T-helper 1 cell treated with Interleukin-12 subunit alpha and Interleukin-12 subunit beta and Interleukin-4 antibody, amounts not matched to agents 30 μg/mL and 1 μg/mL, for 36 hours (primary cell): Measurements from ENCODE around the gene TPD52L1.

ENCODE experiments used
- H3K27ac Mint-ChIP-seq: one replicate; pipeline ENCODE4 v1.8.0; 2021; ENCODE audit warnings: mild to moderate bottlenecking, mixed read lengths
- H3K27me3 Mint-ChIP-seq: one replicate; pipeline ENCODE4 v1.8.0; 2021; ENCODE audit warnings: low read depth, mixed read lengths
- H3K36me3 Mint-ChIP-seq: one replicate; pipeline ENCODE4 v1.8.0; 2021; ENCODE audit warnings: low read depth, mixed read lengths
- H3K4me1 Mint-ChIP-seq: one replicate; pipeline ENCODE4 v1.8.0; 2021; ENCODE audit warnings: low read depth, mixed read lengths
- H3K4me3 Mint-ChIP-seq: one replicate; pipeline ENCODE4 v1.8.0; 2021; ENCODE audit warnings: mild to moderate bottlenecking, moderate library complexity, mixed read lengths
- H3K9me3 Mint-ChIP-seq: one replicate; pipeline ENCODE4 v1.8.0; 2021; ENCODE audit warnings: mixed read lengths

TPD52L1 gene

GRCh38 chr6:125306756-125307149 is 153.2 kb downstream of the TPD52L1 start:
- H3K27me3 Mint-ChIP-seq: peaks cover 32% of the 10 kb centered on the region
- H3K36me3 Mint-ChIP-seq: no peaks in the 10 kb centered on the region
- peaks cover 21% of the 10 kb centered on the region for H3K4me1 Mint-ChIP-seq
- no peak overlapping the region for H3K27ac Mint-ChIP-seq
- H3K9me3 Mint-ChIP-seq: no peaks in the 10 kb centered on the region
- no peak overlapping the region for H3K4me3 Mint-ChIP-seq

- Mint-ChIP-seq H3K9me3 (no peaks in the 10 kb centered on the region), H3K27me3 (peaks cover 37% of the 10 kb centered on the region), H3K27ac (no peak overlapping the region), H3K36me3 (no peaks in the 10 kb centered on the region), H3K4me1 (peaks cover 18% of the 10 kb centered on the region), H3K4me3 (no peak overlapping the region)
Measured at GRCh38 chr6:125307150-125307838, 153.7 kb downstream of the TPD52L1 start.

- Mint-ChIP-seq H3K9me3 (no peaks in the 10 kb centered on the region), H3K27ac (no peak overlapping the region), H3K36me3 (no peaks in the 10 kb centered on the region), H3K4me1 (peaks cover 12% of the 10 kb centered on the region), H3K4me3 (no peak overlapping the region), H3K27me3 (peaks cover 40% of the 10 kb centered on the region)
Measured at GRCh38 chr6:125307964-125308615, 154.5 kb downstream of the TPD52L1 start.

- no peaks in the 10 kb centered on the region for H3K9me3 Mint-ChIP-seq
- peaks cover 6% of the 10 kb centered on the region for H3K4me1 Mint-ChIP-seq
- peaks cover 23% of the 10 kb centered on the region for H3K27me3 Mint-ChIP-seq
- H3K27ac Mint-ChIP-seq: no peak overlapping the region
- no peak overlapping the region for H3K4me3 Mint-ChIP-seq
- H3K36me3 Mint-ChIP-seq: no peaks in the 10 kb centered on the region
Measured at GRCh38 chr6:125310994-125311649, 157.5 kb downstream of the TPD52L1 start.

- no peak overlapping the region for H3K27ac Mint-ChIP-seq
- no peaks in the 10 kb centered on the region for H3K9me3 Mint-ChIP-seq
- peaks cover 15% of the 10 kb centered on the region for H3K27me3 Mint-ChIP-seq
- H3K36me3 Mint-ChIP-seq: no peaks in the 10 kb centered on the region
- H3K4me3 Mint-ChIP-seq: no peak overlapping the region
- H3K4me1 Mint-ChIP-seq: peaks cover 6% of the 10 kb centered on the region
Measured at GRCh38 chr6:125312478-125312877, 158.9 kb downstream of the TPD52L1 start.

GRCh38 chr6:125312950-125313349 is 159.4 kb downstream of the TPD52L1 start:
- H3K4me1 Mint-ChIP-seq: peaks cover 4% of the 10 kb centered on the region
- H3K27ac Mint-ChIP-seq: no peak overlapping the region
- H3K9me3 Mint-ChIP-seq: no peaks in the 10 kb centered on the region
- peaks cover 15% of the 10 kb centered on the region for H3K27me3 Mint-ChIP-seq
- no peak overlapping the region for H3K4me3 Mint-ChIP-seq
- H3K36me3 Mint-ChIP-seq: no peaks in the 10 kb centered on the region
